Measurements from ENCODE around the gene PNMA8C.
"Not testable (repeated sequence)": the region's sequence is repeated elsewhere in the genome, so short reads cannot be mapped to it uniquely, and the experiment has no call there.

The PNMA8C gene

GRCh38 chr19:46447006-46447405 is 18.3 kb upstream of the PNMA8C start:
- peak; percentile 24 for DNase-seq (ENCODE audit: low spot score)

GRCh38 chr19:46446021-46446420 is 17.3 kb upstream of the PNMA8C start:
- no peak for DNase-seq (ENCODE audit: low spot score)

GRCh38 chr19:46442808-46443450 is 14.2 kb upstream of the PNMA8C start:
- DNase-seq (ENCODE audit: low spot score): no peak

- DNase-seq (ENCODE audit: low spot score): no peak
These were observed 13.1 kb upstream of the PNMA8C start for GRCh38 chr19:46441866-46442265.

- not testable (repeated sequence) for DNase-seq (ENCODE audit: low spot score)
These were observed 7.0 kb upstream of the PNMA8C start for GRCh38 chr19:46435689-46436088.

GRCh38 chr19:46435009-46435408 is 6.3 kb upstream of the PNMA8C start:
- DNase-seq (ENCODE audit: low spot score): no peak

- DNase-seq (ENCODE audit: low spot score): not testable (repeated sequence)
These were observed 4.7 kb upstream of the PNMA8C start for GRCh38 chr19:46433470-46433869.

- DNase-seq (ENCODE audit: low spot score): peak; percentile 64
These were observed 3.1 kb upstream of the PNMA8C start for GRCh38 chr19:46431824-46432223.

- no peak for DNase-seq (ENCODE audit: low spot score)
These were observed 1.3 kb upstream of the PNMA8C start for GRCh38 chr19:46429999-46430398.

- no peak for DNase-seq (ENCODE audit: low spot score)
These were observed 1.2 kb downstream of the PNMA8C start for GRCh38 chr19:46427518-46428045.

GRCh38 chr19:46426506-46427162 is 2.1 kb downstream of the PNMA8C start:
- DNase-seq (ENCODE audit: low spot score): no peak

GRCh38 chr19:46426035-46426505 is 2.7 kb downstream of the PNMA8C start:
- no peak for DNase-seq (ENCODE audit: low spot score)

GRCh38 chr19:46423188-46423587 is 5.5 kb downstream of the PNMA8C start:
- no peak for DNase-seq (ENCODE audit: low spot score)

- no peak for DNase-seq (ENCODE audit: low spot score)
These were observed 6.4 kb downstream of the PNMA8C start for GRCh38 chr19:46422344-46422743.

- DNase-seq (ENCODE audit: low spot score): no peak
These were observed 8.7 kb downstream of the PNMA8C start for GRCh38 chr19:46420056-46420455.

- DNase-seq (ENCODE audit: low spot score): not testable (repeated sequence)
These were observed 12.7 kb downstream of the PNMA8C start for GRCh38 chr19:46415804-46416709.

- DNase-seq (ENCODE audit: low spot score): not testable (repeated sequence)
These were observed 13.8 kb downstream of the PNMA8C start for GRCh38 chr19:46414899-46415298.

GRCh38 chr19:46413262-46414031 is 15.3 kb downstream of the PNMA8C start, which contains the start of gene CCDC8:
Gene CCDC8 (minus strand): TSS chr19:46413564. CDS start chr19:46412810, 754 bp downstream.
- DNase-seq (ENCODE audit: low spot score): no peak

- DNase-seq (ENCODE audit: low spot score): no peak
These were observed 16.0 kb downstream of the PNMA8C start for GRCh38 chr19:46412650-46413261.

- no peak for DNase-seq (ENCODE audit: low spot score)
These were observed 16.6 kb downstream of the PNMA8C start for GRCh38 chr19:46411925-46412649.

Data from NAMALWA (cell line).